ENCODE data around the gene PTTG1IP.
"Not testable (repeated sequence)": the region's sequence is repeated elsewhere in the genome, so short reads cannot be mapped to it uniquely, and the experiment has no call there.

The PTTG1IP gene

GRCh38 chr21:44883250-44883649, 9.8 kb upstream of the PTTG1IP start:
- Histone ChIP-seq H3K27me3 (ENCODE audit: insufficient read depth, low read depth, severe bottlenecking) (no peaks in the 10 kb centered on the region), H3K9me3 (ENCODE audit: severe bottlenecking) (no peaks in the 10 kb centered on the region), H3K36me3 (no peaks in the 10 kb centered on the region), H3K27ac (no peak overlapping the region), H3K4me3 (ENCODE audit: low read depth, low read length) (no peak overlapping the region)
- no peak for DNase-seq
- TF ChIP-seq CTCF (IDR thresholded peaks at IDR 0.05; ENCODE audit: low read depth, low read length): no peak

GRCh38 chr21:44881198-44881872, 7.8 kb upstream of the PTTG1IP start:
- no peaks in the 10 kb centered on the region for H3K27me3 ChIP-seq (ENCODE audit: insufficient read depth, low read depth, severe bottlenecking)
- no peak overlapping the region for H3K4me3 ChIP-seq (ENCODE audit: low read depth, low read length)
- no peaks in the 10 kb centered on the region for H3K9me3 ChIP-seq (ENCODE audit: severe bottlenecking)
- no peak overlapping the region for H3K27ac ChIP-seq
- H3K36me3 ChIP-seq: no peaks in the 10 kb centered on the region
- TF ChIP-seq CTCF (IDR thresholded peaks at IDR 0.05; ENCODE audit: low read depth, low read length): no peak
- no peak for DNase-seq

- H3K27me3 ChIP-seq (ENCODE audit: insufficient read depth, low read depth, severe bottlenecking): no peaks in the 10 kb centered on the region
- no peak overlapping the region for H3K27ac ChIP-seq
- no peak overlapping the region for H3K4me3 ChIP-seq (ENCODE audit: low read depth, low read length)
- TF ChIP-seq CTCF (IDR thresholded peaks at IDR 0.05; ENCODE audit: low read depth, low read length): no peak
- no peaks in the 10 kb centered on the region for H3K9me3 ChIP-seq (ENCODE audit: severe bottlenecking)
- DNase-seq: no peak
- no peaks in the 10 kb centered on the region for H3K36me3 ChIP-seq
Measured at GRCh38 chr21:44880405-44881197, 7.1 kb upstream of the PTTG1IP start.

- not testable (repeated sequence) for H3K27me3 ChIP-seq (ENCODE audit: insufficient read depth, low read depth, severe bottlenecking); DNase-seq; H3K4me3 ChIP-seq (ENCODE audit: low read depth, low read length); H3K27ac ChIP-seq; H3K36me3 ChIP-seq; H3K9me3 ChIP-seq (ENCODE audit: severe bottlenecking)
Measured at GRCh38 chr21:44879238-44879637, 5.7 kb upstream of the PTTG1IP start.

DNA sequence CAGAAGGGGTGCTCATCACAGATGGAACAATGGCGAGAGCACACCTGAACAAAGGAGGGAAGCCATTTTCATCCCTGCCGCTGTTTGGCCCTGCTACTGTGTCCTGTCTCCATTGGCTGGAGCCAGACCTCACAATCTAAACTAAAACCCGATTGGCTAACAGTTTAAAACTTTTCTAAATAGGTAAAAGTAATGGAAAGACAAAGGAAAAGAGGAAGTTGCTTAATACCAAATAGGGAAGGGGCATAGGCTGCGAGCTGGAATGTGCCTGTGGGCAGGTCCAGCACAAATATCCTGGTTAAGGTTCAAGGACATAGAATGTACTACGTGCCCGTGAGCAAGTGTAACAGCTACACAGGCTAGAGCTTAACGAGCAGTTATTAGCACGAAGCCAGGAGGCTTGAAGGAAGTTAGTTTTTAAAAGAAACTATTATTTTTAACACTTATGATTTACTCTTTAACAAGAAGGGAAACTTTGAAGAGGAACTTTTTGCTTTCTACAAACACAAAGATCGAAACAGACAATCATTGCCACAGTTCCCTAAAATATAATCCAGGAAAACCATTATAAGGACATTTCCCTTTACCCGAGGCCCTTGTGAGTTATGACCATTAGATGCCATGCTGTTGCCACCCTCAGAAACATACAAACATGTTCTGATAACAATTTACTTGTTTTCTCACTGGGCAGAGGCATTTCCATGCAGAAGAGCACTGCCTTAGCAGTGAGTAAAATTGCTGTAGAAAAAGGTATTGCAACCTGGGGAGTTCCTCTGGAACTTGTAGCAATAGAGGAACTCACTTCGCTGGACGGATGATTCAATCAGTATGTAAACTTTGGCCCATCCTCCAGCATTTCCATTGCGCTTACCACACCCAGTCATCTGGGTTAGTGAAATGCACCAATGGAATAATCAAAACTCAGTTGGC, 4.8 kb upstream of the PTTG1IP start:
- H3K27me3 ChIP-seq (ENCODE audit: insufficient read depth, low read depth, severe bottlenecking): no peaks in the 10 kb centered on the region
- no peak overlapping the region for H3K27ac ChIP-seq
- no peak for TF ChIP-seq CTCF (IDR thresholded peaks at IDR 0.05; ENCODE audit: low read depth, low read length)
- DNase-seq: no peak
- no peaks in the 10 kb centered on the region for H3K9me3 ChIP-seq (ENCODE audit: severe bottlenecking)
- H3K4me3 ChIP-seq (ENCODE audit: low read depth, low read length): no peak overlapping the region
- H3K36me3 ChIP-seq: no peaks in the 10 kb centered on the region

All from WERI-Rb-1 (cell line).